GM12878 (cell line): Measurements from ENCODE around the gene KRTAP12-1.
"Not testable (repeated sequence)": the region's sequence is repeated elsewhere in the genome, so short reads cannot be mapped to it uniquely, and the experiment has no call there.

Experiments used
- EGR1 ChIP-seq, 2 experiments: IDR thresholded peaks; 1 replicate in 1 of 2; 2 replicates in 1 of 2; pipeline ENCODE4 v1.6.1; 2011 to 2012; ENCODE audit warnings: low read depth in 2 of 2, low read length in 2 of 2, borderline replicate concordance in 1 of 2, mild to moderate bottlenecking in 1 of 2, moderate library complexity in 1 of 2
- FOS ChIP-seq: IDR thresholded peaks from 3 replicates; pipeline ENCODE4 v1.6.1; 2011; ENCODE audit warnings: borderline replicate concordance; ENCODE audit not compliant: insufficient read length; ENCODE audit errors: extremely low read depth
- SPI1 ChIP-seq: IDR thresholded peaks from 2 replicates; pipeline ENCODE4 v1.6.1; 2011; ENCODE audit warnings: low read depth, mild to moderate bottlenecking, low read length, moderate library complexity, borderline replicate concordance; ENCODE audit not compliant: insufficient read depth
- TF ChIP-seq, protein P1 (sequence below), 3 experiments: IDR thresholded peaks in 2 of 3; conservative IDR thresholded peaks in 1 of 3; 2 replicates each; pipeline ENCODE4 v1.5.1; 2011; ENCODE audit warnings: low read depth in 3 of 3, low read length in 3 of 3, mild to moderate bottlenecking in 3 of 3, control low read depth in 2 of 3, moderate library complexity in 2 of 3, inconsistent platforms in 1 of 3, mixed read lengths in 1 of 3; ENCODE audit not compliant: control insufficient read depth in 2 of 3, insufficient read depth in 1 of 3; ENCODE audit errors: extremely low read depth in 1 of 3

- not testable (repeated sequence) for TF ChIP-seq FOS; EGR1 (IDR thresholded peaks at IDR 0.05; ENCODE audit: borderline replicate concordance in 1 of 2, low read depth in 2 of 2, low read length in 2 of 2); SPI1
- TF ChIP-seq, protein P1, sequence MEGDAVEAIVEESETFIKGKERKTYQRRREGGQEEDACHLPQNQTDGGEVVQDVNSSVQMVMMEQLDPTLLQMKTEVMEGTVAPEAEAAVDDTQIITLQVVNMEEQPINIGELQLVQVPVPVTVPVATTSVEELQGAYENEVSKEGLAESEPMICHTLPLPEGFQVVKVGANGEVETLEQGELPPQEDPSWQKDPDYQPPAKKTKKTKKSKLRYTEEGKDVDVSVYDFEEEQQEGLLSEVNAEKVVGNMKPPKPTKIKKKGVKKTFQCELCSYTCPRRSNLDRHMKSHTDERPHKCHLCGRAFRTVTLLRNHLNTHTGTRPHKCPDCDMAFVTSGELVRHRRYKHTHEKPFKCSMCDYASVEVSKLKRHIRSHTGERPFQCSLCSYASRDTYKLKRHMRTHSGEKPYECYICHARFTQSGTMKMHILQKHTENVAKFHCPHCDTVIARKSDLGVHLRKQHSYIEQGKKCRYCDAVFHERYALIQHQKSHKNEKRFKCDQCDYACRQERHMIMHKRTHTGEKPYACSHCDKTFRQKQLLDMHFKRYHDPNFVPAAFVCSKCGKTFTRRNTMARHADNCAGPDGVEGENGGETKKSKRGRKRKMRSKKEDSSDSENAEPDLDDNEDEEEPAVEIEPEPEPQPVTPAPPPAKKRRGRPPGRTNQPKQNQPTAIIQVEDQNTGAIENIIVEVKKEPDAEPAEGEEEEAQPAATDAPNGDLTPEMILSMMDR (IDR thresholded peaks at IDR 0.05 in 2 of 3, conservative IDR thresholded peaks at IDR 0.05 in 1 of 3; ENCODE audit: control insufficient read depth in 2 of 3, extremely low read depth in 1 of 3, insufficient read depth in 1 of 3, low read depth in 3 of 3, low read length in 3 of 3) = not testable (repeated sequence)
These were observed 43.2 kb downstream of the KRTAP12-1 start for GRCh38 chr21:44638506-44639330.
